GM10266 (cell line): ENCODE data around the gene TRAPPC3.
A peak's percentile ranks its signal among the peaks of the same experiment; 100 is the strongest.

Experiments
- DNase-seq: peaks from one replicate; pipeline ENCODE4 v3.0.0; 2012; ENCODE audit errors: extremely low spot score
- CTCF ChIP-seq: IDR thresholded peaks from 2 replicates; pipeline ENCODE4 v1.5.1; 2012; ENCODE audit warnings: mild to moderate bottlenecking, low read depth; ENCODE audit not compliant: control insufficient read depth, insufficient read depth; ENCODE audit errors: missing control alignments

Gene TRAPPC3

GRCh38 chr1:36095760-36096405 is 53.4 kb downstream of the TRAPPC3 start:
- TF ChIP-seq CTCF: no peak
- no peak for DNase-seq

GRCh38 chr1:36094621-36095061 is 54.6 kb downstream of the TRAPPC3 start:
- DNase-seq: no peak
- no peak for TF ChIP-seq CTCF

GRCh38 chr1:36093929-36094328 is 55.4 kb downstream of the TRAPPC3 start:
- no peak for DNase-seq

GRCh38 chr1:36093226-36093625 is 56.1 kb downstream of the TRAPPC3 start:
- no peak for DNase-seq
- TF ChIP-seq CTCF: no peak

More at GRCh38 chr1:36093929-36094328, 55.4 kb downstream of the TRAPPC3 start:
- no peak for TF ChIP-seq CTCF

GRCh38 chr1:36092798-36093185 is 56.5 kb downstream of the TRAPPC3 start:
- no peak for TF ChIP-seq CTCF
- DNase-seq: no peak

GRCh38 chr1:36092166-36092797 is 57.0 kb downstream of the TRAPPC3 start:
- no peak for TF ChIP-seq CTCF
- DNase-seq: no peak

GRCh38 chr1:36091698-36092097 is 57.6 kb downstream of the TRAPPC3 start:
- TF ChIP-seq CTCF: no peak
- DNase-seq: peak; percentile 7
